HEK293 (cell line): ENCODE measurements around the gene MTCH1.

Experiments used
- CTCF ChIA-PET: fragments of 350-600 bp; formaldehyde crosslinking; extraction: SDS; loops from one replicate; lab custom pipeline; 2021; ENCODE audit warnings: antibody characterized with exemption; lab: Yijun Ruan, JAX
- POLR2A ChIA-PET: fragments of 300-600 bp; formaldehyde crosslinking; extraction: SDS; loops from one replicate; lab custom pipeline; 2020; ENCODE audit warnings: antibody characterized with exemption, inconsistent platforms; lab: Yijun Ruan, JAX
- H3K27ac ChIP-seq: fragments of 200-500 bp; sonication (Bioruptor generic); 2 replicates; pipeline ENCODE4 v1.5.1; 2014; ENCODE audit warnings: low read depth, low read length, control low read depth, inconsistent platforms; ENCODE audit errors: extremely low read depth
- H3K36me3 ChIP-seq, 2 experiments: fragments of 200-500 bp in 1 of 2; sonication (Bioruptor generic) in 1 of 2; 1 replicate in 1 of 2; 2 replicates in 1 of 2; pipeline ENCODE4 v1.5.1; 2014 to 2017; ENCODE audit warnings: inconsistent platforms in 2 of 2, low read length in 2 of 2; ENCODE audit not compliant: control insufficient read depth in 2 of 2, insufficient read depth in 1 of 2
- H3K4me1 ChIP-seq: fragments of 200-500 bp; sonication (Bioruptor generic); 2 replicates; pipeline ENCODE4 v1.5.1; 2014; ENCODE audit warnings: mild to moderate bottlenecking, low read length, inconsistent platforms; ENCODE audit not compliant: control insufficient read depth, insufficient read depth
- H3K4me3 ChIP-seq: 2 replicates; pipeline ENCODE4 v1.5.1; 2011; ENCODE audit warnings: low read depth, mild to moderate bottlenecking, control low read depth, low read length, moderate library complexity
- H3K9me3 ChIP-seq: fragments of 200-500 bp; sonication (Bioruptor generic); 2 replicates; pipeline ENCODE4 v1.5.1; 2014; ENCODE audit warnings: low read depth, low read length, inconsistent platforms; ENCODE audit not compliant: control insufficient read depth, insufficient read depth
- CTCF ChIP-seq: fragments of 450-650 bp; formaldehyde crosslinking; IDR thresholded peaks from 2 replicates; pipeline ENCODE4 v1.5.1; 2016; ENCODE audit warnings: missing biosample characterization, missing genetic modification characterization
- OSR2 ChIP-seq: fragments of 450-650 bp; formaldehyde crosslinking; IDR thresholded peaks from 2 replicates; pipeline ENCODE4 v1.5.1; 2016; ENCODE audit warnings: missing biosample characterization, missing genetic modification characterization
- PATZ1 ChIP-seq: fragments of 450-650 bp; formaldehyde crosslinking; IDR thresholded peaks from 2 replicates; pipeline ENCODE4 v1.5.1; 2016; ENCODE audit warnings: missing biosample characterization, missing genetic modification characterization
- REPIN1 ChIP-seq: fragments of 450-650 bp; formaldehyde crosslinking; IDR thresholded peaks from 2 replicates; pipeline ENCODE4 v1.5.1; 2017; ENCODE audit warnings: missing biosample characterization, missing genetic modification characterization, low read depth
- SCRT1 ChIP-seq: fragments of 450-650 bp; formaldehyde crosslinking; IDR thresholded peaks from 2 replicates; pipeline ENCODE4 v1.5.1; 2016; ENCODE audit warnings: missing biosample characterization, missing genetic modification characterization, borderline replicate concordance
- SP7 ChIP-seq: fragments of 450-650 bp; formaldehyde crosslinking; IDR thresholded peaks from 2 replicates; pipeline ENCODE4 v1.5.1; 2016; ENCODE audit warnings: missing biosample characterization, missing genetic modification characterization
- TRIM28 ChIP-seq: IDR thresholded peaks from 2 replicates; pipeline ENCODE4 v1.6.1; 2011; ENCODE audit warnings: low read length, control low read depth, borderline replicate concordance
- YY2 ChIP-seq: fragments of 450-650 bp; formaldehyde crosslinking; IDR thresholded peaks from 2 replicates; pipeline ENCODE4 v1.5.1; 2016; ENCODE audit warnings: missing biosample characterization, missing genetic modification characterization
- ZBTB17 ChIP-seq: fragments of 450-650 bp; formaldehyde crosslinking; IDR thresholded peaks from 2 replicates; pipeline ENCODE4 v1.5.1; 2016; ENCODE audit warnings: missing biosample characterization, missing genetic modification characterization
- ZBTB48 ChIP-seq: fragments of 450-650 bp; formaldehyde crosslinking; IDR thresholded peaks from 2 replicates; pipeline ENCODE4 v1.5.1; 2016; ENCODE audit warnings: missing biosample characterization, missing genetic modification characterization
- ZEB2 ChIP-seq: fragments of 450-650 bp; formaldehyde crosslinking; IDR thresholded peaks from 2 replicates; pipeline ENCODE4 v1.5.1; 2016; ENCODE audit warnings: missing biosample characterization, missing genetic modification characterization
- ZFP37 ChIP-seq: fragments of 450-650 bp; formaldehyde crosslinking; IDR thresholded peaks from 2 replicates; pipeline ENCODE4 v1.5.1; 2016; ENCODE audit warnings: missing biosample characterization, missing genetic modification characterization
- ZNF24 ChIP-seq: fragments of 450-650 bp; formaldehyde crosslinking; IDR thresholded peaks from 2 replicates; pipeline ENCODE4 v1.5.1; 2016; ENCODE audit warnings: missing biosample characterization, missing genetic modification characterization
- ZNF248 ChIP-seq: fragments of 450-650 bp; formaldehyde crosslinking; IDR thresholded peaks from 2 replicates; pipeline ENCODE4 v1.5.1; 2017; ENCODE audit warnings: missing biosample characterization, missing genetic modification characterization
- ZNF274 ChIP-seq, 2 experiments: fragments of 200-500 bp in 1 of 2; fragments of 450-650 bp in 1 of 2; sonication (Bioruptor generic) in 1 of 2; formaldehyde crosslinking in 1 of 2; IDR thresholded peaks; 2 replicates each; pipeline versions ENCODE4 v1.5.1 to v1.6.1; 2014 to 2016; ENCODE audit warnings: borderline replicate concordance in 1 of 2, inconsistent platforms in 1 of 2, low read length in 1 of 2, missing biosample characterization in 1 of 2, missing genetic modification characterization in 1 of 2
- ZNF280D ChIP-seq: fragments of 450-650 bp; formaldehyde crosslinking; IDR thresholded peaks from 2 replicates; pipeline ENCODE4 v1.5.1; 2016; ENCODE audit warnings: missing biosample characterization, missing genetic modification characterization
- ZNF433 ChIP-seq: fragments of 450-650 bp; formaldehyde crosslinking; IDR thresholded peaks from 2 replicates; pipeline ENCODE4 v1.5.1; 2016; ENCODE audit warnings: missing biosample characterization, missing genetic modification characterization, low read depth
- ZNF518A ChIP-seq: fragments of 450-650 bp; formaldehyde crosslinking; conservative IDR thresholded peaks from 2 replicates; pipeline ENCODE4 v1.5.1; 2016; ENCODE audit warnings: low read depth, missing biosample characterization, missing genetic modification characterization
- ZNF660 ChIP-seq: fragments of 450-650 bp; IDR thresholded peaks from 2 replicates; pipeline ENCODE4 v1.5.1; 2018; ENCODE audit warnings: missing biosample characterization, mild to moderate bottlenecking, missing genetic modification characterization
- ZNF664 ChIP-seq: fragments of 450-650 bp; formaldehyde crosslinking; IDR thresholded peaks from 2 replicates; pipeline ENCODE4 v1.5.1; 2016; ENCODE audit warnings: missing biosample characterization, missing genetic modification characterization
- ZNF704 ChIP-seq: fragments of 450-650 bp; formaldehyde crosslinking; IDR thresholded peaks from 2 replicates; pipeline ENCODE4 v1.5.1; 2016; ENCODE audit warnings: missing biosample characterization, missing genetic modification characterization

Gene MTCH1

GRCh38 chr6:37019065-37019450 is 33.1 kb upstream of the MTCH1 start (continued):
- 0 out of 2 replicates have a peak, but pooled peaks have one; percentile 10 for TF ChIP-seq PATZ1 (tag by site-specific recombination)
- TF ChIP-seq ZBTB48, result peak; percentile 36; the same call in 1 of the 2 replicates
- TF ChIP-seq YY2 (tag by site-specific recombination), result no peak
- no peak for TF ChIP-seq ZNF704 (tag by site-specific recombination)
- TF ChIP-seq SCRT1 (tag by site-specific recombination), result no peak

- H3K4me3 ChIP-seq, result no peak overlapping the region
- no peak for TF ChIP-seq ZNF248
- TF ChIP-seq SP7 (tag by site-specific recombination), result peak; percentile 51
- peak; percentile 98 for TF ChIP-seq ZNF664 (tag by site-specific recombination)
- peak; percentile 65; the same call in 1 of the 2 replicates for TF ChIP-seq ZEB2 (tag by site-specific recombination)
- TF ChIP-seq ZFP37 (tag by site-specific recombination), result peak; percentile 66
- TF ChIP-seq ZNF274 (IDR thresholded peaks at IDR 0.05; ENCODE audit: low read length), result no peak
- no peak for TF ChIP-seq ZNF274 (tag by site-specific recombination; IDR thresholded peaks at IDR 0.05; ENCODE audit: borderline replicate concordance)
- TF ChIP-seq REPIN1 (tag by site-specific recombination), result 0 out of 2 replicates have a peak, but pooled peaks have one; percentile 33
- TF ChIP-seq ZNF24, result 0 out of 2 replicates have a peak, but pooled peaks have one; percentile 45
- TF ChIP-seq OSR2 (tag by site-specific recombination), result no peak
- TF ChIP-seq CTCF (tag by site-specific recombination), result peak; percentile 76
- TF ChIP-seq ZNF518A (tag by site-specific recombination), result 0 out of 2 replicates have a peak, but pooled peaks have one; percentile 10
- TF ChIP-seq ZBTB17 (tag by site-specific recombination), result peak; percentile 97
- peak; percentile 86 for TF ChIP-seq ZNF660 (tag by site-specific recombination)
- no peak for TF ChIP-seq ZNF433 (tag by site-specific recombination)
- TF ChIP-seq TRIM28, result peak; percentile 89
- TF ChIP-seq ZNF280D, result peak; percentile 99
Measured at GRCh38 chr6:37018198-37019064, 32.4 kb upstream of the MTCH1 start.

More at GRCh38 chr6:37018198-37019064, 32.4 kb upstream of the MTCH1 start:
- Histone ChIP-seq H3K27ac (no peak overlapping the region), H3K4me1 (peaks cover 3% of the 10 kb centered on the region; the same call in 1 of the 2 replicates), H3K36me3 (no peaks in the 10 kb centered on the region), H3K9me3 (no peaks in the 10 kb centered on the region)
- POLR2A ChIA-PET, result interaction anchor here (0.5 to 2.4 kb wide), 14 partner anchors 11 to 412 kb away, joined by 3 to 16 read pairs (median 5); partner anchors contain the start of genes C6orf89, MTCH1 and PPIL1
- CTCF ChIA-PET, result interaction anchor here (0.6 to 20.3 kb wide), 110 partner anchors 8 to 1539 kb away, joined by 3 to 845 read pairs (median 6); partner anchors contain the start of genes C6orf89, CDKN1A, FGD2 and MTCH1
